C4-2B (cell line): ENCODE results near the gene CDC42SE2.
"Not testable (repeated sequence)": the region's sequence is repeated elsewhere in the genome, so short reads cannot be mapped to it uniquely, and the experiment has no call there.

Experiments used
- H3K27ac ChIP-seq: fragments of 450-650 bp; 2 replicates; pipeline ENCODE4 v1.5.1; 2017
- CTCF ChIP-seq: fragments of 450-650 bp; conservative IDR thresholded peaks from 2 replicates; pipeline ENCODE4 v1.5.1; 2017; ENCODE audit warnings: mild to moderate bottlenecking
- ZFX ChIP-seq: fragments of 450-650 bp; IDR thresholded peaks from 2 replicates; pipeline ENCODE4 v1.6.1; 2017

CDC42SE2 gene

GRCh38 chr5:131252824-131253171 is 11.1 kb upstream of the CDC42SE2 start:
- no peak overlapping the region for H3K27ac ChIP-seq
- TF ChIP-seq ZFX (no peak), CTCF (no peak)

DNA sequence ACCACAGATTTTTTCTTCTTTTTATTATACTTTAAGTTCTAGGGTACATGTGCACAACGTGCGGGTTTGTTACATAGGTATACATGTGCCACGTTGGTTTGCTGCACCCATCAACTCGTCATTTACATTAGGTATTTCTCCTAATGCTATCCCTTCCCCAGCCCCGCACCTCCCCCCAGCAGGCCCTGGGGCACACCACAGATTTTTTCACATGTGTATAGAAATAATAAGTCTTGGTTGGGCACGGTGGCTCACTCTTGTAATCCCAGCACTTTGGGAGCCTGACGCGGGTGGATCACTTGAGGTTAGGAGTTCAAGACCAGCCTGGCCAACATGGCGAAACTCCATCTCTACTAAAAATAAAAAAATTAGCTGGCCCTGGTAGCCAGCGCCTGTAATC is 9.8 kb upstream of the CDC42SE2 start:
- not testable (repeated sequence) for H3K27ac ChIP-seq

DNA sequence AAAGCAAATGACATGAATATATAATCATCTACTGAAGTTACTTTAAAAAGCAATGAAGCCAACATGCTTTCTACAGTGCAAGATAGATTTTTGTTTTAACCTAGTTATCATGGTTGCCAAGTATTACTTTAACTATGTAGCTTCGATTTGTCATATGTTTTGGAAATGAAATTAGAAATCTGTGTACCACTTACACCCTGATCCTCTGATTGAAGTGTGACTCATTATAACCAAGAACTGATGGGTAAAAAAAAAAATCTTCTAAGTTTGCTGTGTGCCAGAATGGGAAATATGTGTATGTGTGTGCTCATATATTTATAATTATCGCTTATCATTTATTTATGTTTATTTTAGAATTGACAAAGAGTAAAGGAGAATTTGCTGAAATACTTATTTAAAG is 9.1 kb upstream of the CDC42SE2 start:
- TF ChIP-seq ZFX (no peak), CTCF (no peak)

DNA sequence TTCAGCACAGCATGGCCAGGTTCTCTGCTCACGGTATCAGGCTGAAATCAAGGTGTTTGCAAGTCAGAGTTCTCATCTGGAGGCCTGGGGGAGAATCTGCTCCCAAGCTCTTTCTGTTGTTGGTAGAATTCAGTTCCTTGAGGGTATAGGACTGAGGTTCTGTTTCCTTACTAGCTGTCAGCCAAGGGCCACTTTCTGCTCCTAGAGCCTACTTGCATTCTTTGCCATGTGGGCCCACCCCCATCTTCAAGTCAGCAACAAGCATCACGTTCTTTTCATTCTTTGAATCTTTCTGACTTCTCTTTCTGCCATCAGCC is 7.4 kb upstream of the CDC42SE2 start:
- TF ChIP-seq CTCF: no peak
- no peak for TF ChIP-seq ZFX
- H3K27ac ChIP-seq: no peak overlapping the region

More for the DNA sequence above, 9.1 kb upstream of the CDC42SE2 start:
- no peak overlapping the region for H3K27ac ChIP-seq

- no peak overlapping the region for H3K27ac ChIP-seq
- TF ChIP-seq ZFX (no peak), CTCF (no peak)
These were observed 5.1 kb upstream of the CDC42SE2 start for GRCh38 chr5:131258733-131259132.

DNA sequence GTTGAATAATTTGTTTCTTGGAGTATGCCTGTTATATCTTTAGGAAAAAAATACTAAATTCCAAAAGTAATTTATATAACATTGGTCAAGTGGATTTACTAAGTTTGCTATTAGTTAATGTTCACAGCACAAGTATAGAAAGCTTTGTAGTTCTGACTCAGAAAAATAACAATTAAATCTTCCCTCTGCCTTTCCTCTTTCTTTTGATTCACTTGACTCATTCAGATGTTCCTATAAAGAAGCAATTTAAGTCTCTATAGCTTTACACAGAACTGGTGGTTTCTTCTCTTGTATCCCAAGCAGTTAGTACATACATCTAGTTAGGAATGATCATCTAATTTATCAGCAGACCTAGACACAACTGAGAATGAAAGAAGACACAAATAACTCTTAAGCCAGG is 4.5 kb upstream of the CDC42SE2 start:
- TF ChIP-seq ZFX (no peak), CTCF (no peak)

DNA sequence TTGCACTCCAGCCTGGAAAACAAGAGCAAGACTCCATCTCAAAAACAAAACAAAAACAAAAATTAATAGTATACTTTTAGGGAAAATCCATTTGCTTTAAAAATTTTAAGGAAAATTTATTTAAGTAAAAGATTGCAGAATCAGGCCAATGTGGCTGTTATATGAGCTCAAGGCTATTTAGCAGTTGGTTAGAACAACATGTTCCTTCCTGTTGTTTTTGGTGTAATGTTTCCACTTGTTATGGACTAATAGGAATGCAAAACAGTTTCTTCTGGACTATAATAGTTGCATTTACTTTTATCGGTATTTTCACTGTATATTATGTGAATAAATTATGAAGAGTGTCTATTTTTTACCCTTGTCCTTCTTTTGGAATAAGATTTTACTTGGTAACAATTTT is 3.0 kb upstream of the CDC42SE2 start:
- no peak for TF ChIP-seq ZFX
- no peak for TF ChIP-seq CTCF
- H3K27ac ChIP-seq: peak overlapping the region; percentile 16; the same call in 1 of the 2 replicates

More for the DNA sequence above, 4.5 kb upstream of the CDC42SE2 start:
- no peak overlapping the region for H3K27ac ChIP-seq

DNA sequence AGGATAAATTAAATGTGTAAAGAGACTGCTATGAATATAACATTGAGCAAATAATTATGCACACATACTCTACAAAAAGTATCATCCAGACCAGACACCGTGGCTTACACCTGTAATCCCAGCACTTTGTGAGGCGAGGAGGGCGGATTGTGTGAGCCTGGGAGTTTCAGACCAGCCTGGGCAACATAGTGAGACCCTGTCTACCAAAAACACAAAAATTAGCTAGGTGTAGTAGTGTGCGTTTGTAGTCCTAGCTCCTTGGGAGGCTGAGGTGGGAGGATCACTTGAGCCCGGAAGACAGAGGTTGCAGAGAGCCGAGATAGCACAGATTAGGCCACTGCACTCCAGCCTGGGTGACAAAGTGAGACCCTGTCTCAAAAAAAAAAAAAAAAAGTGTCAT is 2.4 kb upstream of the CDC42SE2 start:
- TF ChIP-seq CTCF (no peak), ZFX (no peak)
- peak overlapping the region; percentile 40 for H3K27ac ChIP-seq
